ENCODE measurements around the gene CPT1A. TPM values are rescaled to one million over a fixed set of nuclear protein-coding genes. Genes with fewer than 3 reads are reported as not detected.

The CPT1A gene
- total RNA-seq, 1 donor: 39.7 TPM

DNA sequence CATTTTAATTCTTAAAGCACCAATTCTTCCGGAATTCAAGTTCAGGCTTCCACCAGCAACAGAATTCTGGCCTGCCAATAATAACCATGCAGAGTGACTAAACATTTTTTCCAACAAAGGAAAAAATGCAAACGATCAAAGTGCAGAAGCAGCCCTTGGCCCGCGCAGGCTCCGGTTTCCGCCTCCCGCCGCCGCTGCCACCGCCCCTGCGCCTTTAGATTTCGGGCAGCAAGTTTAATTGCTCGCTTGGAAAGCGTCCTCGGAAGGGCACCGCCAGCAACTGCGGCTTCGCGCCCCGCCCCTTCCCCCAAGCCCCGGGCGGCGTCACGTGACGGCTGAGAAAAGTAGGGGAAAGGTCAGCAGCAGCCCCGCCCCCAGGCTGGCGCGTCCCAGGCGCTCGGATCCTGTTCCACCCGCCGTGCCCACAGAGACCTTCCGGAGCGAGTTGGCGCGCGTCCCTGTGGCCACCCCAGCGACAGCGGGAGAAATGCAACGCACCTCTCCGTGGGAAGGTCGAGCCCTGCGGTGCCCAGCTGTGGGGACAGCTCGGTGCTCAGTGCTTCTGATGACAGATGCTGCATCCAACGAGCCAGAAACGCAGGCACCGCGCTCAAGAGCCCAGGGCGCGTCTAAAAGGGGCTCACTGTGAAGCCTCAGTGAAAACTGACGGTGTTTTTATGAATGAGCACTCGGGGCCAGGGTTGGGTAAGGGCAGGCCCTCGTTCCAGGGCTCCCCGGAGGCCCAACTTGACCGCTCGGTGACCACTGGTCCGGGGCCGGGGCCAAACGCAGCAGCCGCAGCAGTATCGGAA lies 2.5 kb downstream of the CPT1A start:
- DNase-seq (ENCODE audit: low read depth): peak; percentile 95
- TF ChIP-seq, protein P1, sequence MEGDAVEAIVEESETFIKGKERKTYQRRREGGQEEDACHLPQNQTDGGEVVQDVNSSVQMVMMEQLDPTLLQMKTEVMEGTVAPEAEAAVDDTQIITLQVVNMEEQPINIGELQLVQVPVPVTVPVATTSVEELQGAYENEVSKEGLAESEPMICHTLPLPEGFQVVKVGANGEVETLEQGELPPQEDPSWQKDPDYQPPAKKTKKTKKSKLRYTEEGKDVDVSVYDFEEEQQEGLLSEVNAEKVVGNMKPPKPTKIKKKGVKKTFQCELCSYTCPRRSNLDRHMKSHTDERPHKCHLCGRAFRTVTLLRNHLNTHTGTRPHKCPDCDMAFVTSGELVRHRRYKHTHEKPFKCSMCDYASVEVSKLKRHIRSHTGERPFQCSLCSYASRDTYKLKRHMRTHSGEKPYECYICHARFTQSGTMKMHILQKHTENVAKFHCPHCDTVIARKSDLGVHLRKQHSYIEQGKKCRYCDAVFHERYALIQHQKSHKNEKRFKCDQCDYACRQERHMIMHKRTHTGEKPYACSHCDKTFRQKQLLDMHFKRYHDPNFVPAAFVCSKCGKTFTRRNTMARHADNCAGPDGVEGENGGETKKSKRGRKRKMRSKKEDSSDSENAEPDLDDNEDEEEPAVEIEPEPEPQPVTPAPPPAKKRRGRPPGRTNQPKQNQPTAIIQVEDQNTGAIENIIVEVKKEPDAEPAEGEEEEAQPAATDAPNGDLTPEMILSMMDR (IDR thresholded peaks at IDR 0.05; ENCODE audit: insufficient read depth, low read depth, low read length): no peak
- peak overlapping the region; percentile 86 for H3K4me3 ChIP-seq (ENCODE audit: low read depth, low read length)

DNA sequence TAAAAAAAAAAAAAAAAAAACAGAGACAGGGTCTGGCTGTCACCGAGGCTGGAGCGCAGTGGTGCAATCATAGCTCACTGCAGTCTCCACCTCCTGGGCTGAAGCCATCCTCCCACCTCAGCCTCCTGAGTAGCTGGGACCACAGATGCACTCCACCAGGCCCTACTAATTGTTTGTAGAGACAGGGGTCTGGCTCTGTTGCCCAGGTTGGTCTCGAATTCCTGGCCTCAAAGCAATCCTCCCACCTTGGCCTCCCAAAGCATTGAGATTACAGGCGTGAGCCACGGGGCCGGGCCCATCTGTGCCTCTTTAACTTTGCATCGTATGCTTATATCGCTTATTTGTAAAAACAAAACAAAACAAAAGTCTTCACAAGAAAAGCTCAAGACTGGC lies 3.1 kb downstream of the CPT1A start:
- TF ChIP-seq, protein P1 (IDR thresholded peaks at IDR 0.05; ENCODE audit: insufficient read depth, low read depth, low read length): no peak
- DNase-seq (ENCODE audit: low read depth): no peak
- peak overlapping the region; percentile 86 for H3K4me3 ChIP-seq (ENCODE audit: low read depth, low read length)

DNA sequence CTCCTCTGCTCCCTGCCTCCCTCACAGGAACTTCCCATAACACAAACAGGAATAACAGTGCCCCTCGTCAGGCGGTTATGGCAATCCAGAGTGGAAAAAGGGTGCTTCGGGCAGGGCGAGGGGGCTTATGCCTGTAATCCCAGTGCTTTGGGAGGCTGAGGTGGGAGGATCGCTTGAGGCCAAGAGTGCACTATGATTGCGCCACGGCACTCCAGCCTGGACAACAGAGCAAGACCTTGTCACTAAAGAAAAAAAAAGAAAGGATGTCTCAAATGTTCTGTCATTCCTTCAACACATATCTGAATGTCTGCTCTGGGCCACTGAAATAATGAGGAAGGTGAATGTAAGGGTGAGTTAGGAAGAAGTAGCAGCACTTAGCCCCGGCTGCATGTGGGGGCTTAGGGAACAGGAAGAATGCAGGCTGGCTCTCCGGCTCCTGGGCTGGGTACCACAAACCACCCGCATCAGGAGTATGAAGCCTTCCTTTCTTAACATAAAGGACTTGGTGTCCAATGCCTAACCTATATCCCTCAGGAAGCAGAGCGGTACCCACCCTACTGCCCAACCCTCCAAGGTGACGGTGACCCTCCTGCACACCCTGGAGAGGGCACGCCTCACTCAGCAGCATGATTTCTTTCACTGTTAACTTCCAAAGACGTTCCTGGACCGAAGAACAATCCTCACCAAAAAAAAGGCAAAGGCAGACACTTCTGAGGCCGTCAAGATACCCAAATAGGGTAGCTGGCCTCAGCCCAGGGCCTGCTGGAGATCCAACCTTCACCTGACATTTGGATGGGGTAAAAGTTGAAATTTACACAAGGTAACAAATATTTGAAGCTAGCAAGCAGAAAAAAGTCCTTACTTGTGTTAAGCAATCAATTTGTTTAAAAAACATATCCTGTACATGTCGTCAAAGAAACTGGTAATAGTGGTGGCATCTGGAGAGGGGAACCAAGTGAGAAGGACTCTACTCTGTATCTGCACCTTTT lies 3.8 kb downstream of the CPT1A start:
- DNase-seq (ENCODE audit: low read depth): peak; percentile 43
- TF ChIP-seq, protein P1 (IDR thresholded peaks at IDR 0.05; ENCODE audit: insufficient read depth, low read depth, low read length): no peak
- no peak overlapping the region for H3K4me3 ChIP-seq (ENCODE audit: low read depth, low read length)

DNA sequence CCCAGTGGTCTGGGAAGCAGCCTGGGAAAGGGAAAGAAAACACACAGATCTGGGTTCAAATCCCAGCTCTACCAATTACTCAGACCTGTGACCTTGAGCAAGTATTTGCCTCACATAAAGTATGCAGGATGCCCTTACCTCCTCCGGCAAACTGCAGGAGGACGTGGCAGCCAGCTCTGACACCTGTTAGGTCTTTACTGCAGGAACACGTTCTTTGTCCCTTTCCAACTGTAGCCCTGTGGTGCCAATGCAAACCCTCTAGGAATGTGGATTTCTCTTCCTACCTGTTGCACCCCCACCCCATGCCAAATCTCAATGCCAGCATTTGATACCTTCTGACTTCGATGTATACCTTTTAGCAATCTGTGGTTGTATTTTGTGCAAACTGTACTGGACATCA lies 6.0 kb downstream of the CPT1A start:
- TF ChIP-seq, protein P1 (IDR thresholded peaks at IDR 0.05; ENCODE audit: insufficient read depth, low read depth, low read length): no peak
- no peak overlapping the region for H3K4me3 ChIP-seq (ENCODE audit: low read depth, low read length)
- DNase-seq (ENCODE audit: low read depth): no peak

GRCh38 chr11:68835328-68835727 lies 6.4 kb downstream of the CPT1A start:
- no peak for DNase-seq (ENCODE audit: low read depth)
- no peak overlapping the region for H3K4me3 ChIP-seq (ENCODE audit: low read depth, low read length)
- TF ChIP-seq, protein P1 (IDR thresholded peaks at IDR 0.05; ENCODE audit: insufficient read depth, low read depth, low read length): no peak

DNA sequence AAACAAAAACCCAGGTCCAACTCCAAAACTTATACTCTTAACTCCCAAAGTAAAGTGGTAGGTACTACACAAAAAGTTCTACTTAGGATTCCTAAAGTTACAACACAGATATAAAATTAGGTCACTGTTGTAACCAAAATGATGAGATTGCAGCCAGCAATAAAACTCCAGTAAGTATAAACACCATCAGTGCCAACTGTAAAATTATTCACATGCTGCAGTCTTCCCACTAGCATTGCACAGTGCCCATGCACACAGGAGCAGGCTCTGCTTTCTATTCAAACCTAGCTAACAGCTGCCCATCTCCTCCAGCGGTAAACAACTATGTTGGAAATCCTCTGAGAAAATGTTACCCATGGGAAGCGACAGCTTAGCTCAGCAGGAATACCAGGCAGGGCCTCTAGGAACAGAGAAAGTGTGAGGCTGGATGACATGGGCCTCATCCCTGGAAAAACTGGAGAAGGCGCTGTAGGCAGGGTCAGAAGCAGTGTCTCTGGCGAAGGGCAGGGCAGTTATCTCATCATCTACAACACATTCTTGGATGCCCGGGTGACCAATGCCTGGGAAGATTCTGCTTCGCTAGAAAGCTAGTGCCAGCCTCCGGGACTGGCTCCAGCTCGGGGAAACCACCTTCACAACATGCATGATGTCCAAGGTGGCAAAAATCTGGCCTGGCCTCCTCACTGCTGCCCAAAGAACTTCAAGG lies 9.1 kb downstream of the CPT1A start:
- H3K4me3 ChIP-seq (ENCODE audit: low read depth, low read length): no peak overlapping the region
- DNase-seq (ENCODE audit: low read depth): peak; percentile 66
- TF ChIP-seq, protein P1 (IDR thresholded peaks at IDR 0.05; ENCODE audit: insufficient read depth, low read depth, low read length): no peak

All from fibroblast of villous mesenchyme (primary cell).